ENCODE results near the gene TRPM3. TPM values are rescaled to one million over a fixed set of nuclear protein-coding genes. Genes with fewer than 3 reads are reported as not detected.

Gene TRPM3
- total and polyA plus RNA-seq, 4 donors, result 0.07 to 0.89 (median 0.67) TPM

GRCh38 chr9:70525519-70525918 is 595.9 kb downstream of the TRPM3 start:
- no peaks in the 10 kb centered on the region for H3K4me1 ChIP-seq (ENCODE audit: control insufficient read depth in 4 of 4, insufficient read depth in 4 of 4, low read length in 3 of 4)
- H3K9me3 ChIP-seq (ENCODE audit: control insufficient read depth in 4 of 4, low read length in 3 of 4), result peaks cover 0 to 4% (median under 1%) of the 10 kb centered on the region in 4 donors
- WGBS, result 93% methylated on average over 1 of the region's 1 CpG
- no peak overlapping the region for H3K4me3 ChIP-seq (ENCODE audit: low read depth in 1 of 3, low read length in 3 of 3)
- no peak overlapping the region for H3K27ac ChIP-seq (ENCODE audit: low read depth in 1 of 2, low read length in 2 of 2)
- no peak for TF ChIP-seq YY1 (IDR thresholded peaks at IDR 0.05)
- no peak for TF ChIP-seq HNF4G (IDR thresholded peaks at IDR 0.05)
- TF ChIP-seq RAD21 (IDR thresholded peaks at IDR 0.05), result no peak
- no peak for TF ChIP-seq NR2F2 (IDR thresholded peaks at IDR 0.05)
- no peak for TF ChIP-seq EGR1 (IDR thresholded peaks at IDR 0.05; ENCODE audit: low read depth in 2 of 2)
- no peak for TF ChIP-seq TAF1 (conservative IDR thresholded peaks at IDR 0.05)
- TF ChIP-seq RXRA (IDR thresholded peaks at IDR 0.05), result no peak
- no peak for TF ChIP-seq ZBTB33 (IDR thresholded peaks at IDR 0.05)
- no peak for TF ChIP-seq HNF4A (conservative IDR thresholded peaks at IDR 0.05)
- DNase-seq (ENCODE audit: low spot score), result no peak
- H3K36me3 ChIP-seq (ENCODE audit: control insufficient read depth in 4 of 4, insufficient read depth in 3 of 4, low read depth in 1 of 4, low read length in 3 of 4), result no peaks in the 10 kb centered on the region
- no peaks in the 10 kb centered on the region for H3K27me3 ChIP-seq (ENCODE audit: control insufficient read depth in 4 of 4, insufficient read depth in 4 of 4, low read length in 3 of 4)
- no peak overlapping the region for H3K9ac ChIP-seq (ENCODE audit: low read depth in 1 of 2, low read length in 2 of 2)

GRCh38 chr9:70519912-70520724 is 601.3 kb downstream of the TRPM3 start:
- H3K4me1 ChIP-seq (ENCODE audit: control insufficient read depth in 4 of 4, insufficient read depth in 4 of 4, low read length in 3 of 4), result no peaks in the 10 kb centered on the region
- WGBS, result 88% methylated on average over 11 of the region's 11 CpGs
- peaks cover 0 to 4% (median under 1%) of the 10 kb centered on the region in 4 donors for H3K9me3 ChIP-seq (ENCODE audit: control insufficient read depth in 4 of 4, low read length in 3 of 4)
- no peak overlapping the region for H3K27ac ChIP-seq (ENCODE audit: low read depth in 1 of 2, low read length in 2 of 2)
- no peaks in the 10 kb centered on the region for H3K36me3 ChIP-seq (ENCODE audit: control insufficient read depth in 4 of 4, insufficient read depth in 3 of 4, low read depth in 1 of 4, low read length in 3 of 4)
- DNase-seq (ENCODE audit: low spot score), result no peak
- TF ChIP-seq ZBTB33 (IDR thresholded peaks at IDR 0.05) (no peak), GABPA (IDR thresholded peaks at IDR 0.05 in 1 of 2, conservative IDR thresholded peaks at IDR 0.05 in 1 of 2) (no peak), CTCF (IDR thresholded peaks at IDR 0.05; ENCODE audit: low read depth, low read length, missing input control) (no peak)
- no peak overlapping the region for H3K4me3 ChIP-seq (ENCODE audit: low read depth in 1 of 3, low read length in 3 of 3)
- H3K9ac ChIP-seq (ENCODE audit: low read depth in 1 of 2, low read length in 2 of 2), result no peak overlapping the region
- H3K27me3 ChIP-seq (ENCODE audit: control insufficient read depth in 4 of 4, insufficient read depth in 4 of 4, low read length in 3 of 4), result no peaks in the 10 kb centered on the region

Data from liver (tissue), 9 donors.